Activated CD4-positive, alpha-beta memory T cell treated with anti-CD3 and anti-CD28 coated beads for 36 hours (primary cell): ENCODE measurements around the gene CHRNG. TPM values are rescaled to one million over a fixed set of nuclear protein-coding genes. Genes with fewer than 3 reads are reported as not detected.
"Not testable (repeated sequence)": the region's sequence is repeated elsewhere in the genome, so short reads cannot be mapped to it uniquely, and the experiment has no call there.

Source experiments
- CTCF ChIA-PET: fragments of 350-600 bp; sonication (Branson Sonifier 250); formaldehyde crosslinking; loops from one replicate; lab custom pipeline; 2021; ENCODE audit warnings: antibody characterized with exemption, inconsistent platforms; lab: Charles Lee
- POLR2A ChIA-PET: fragments of 350-600 bp; sonication (Branson Sonifier 250); formaldehyde crosslinking; loops from one replicate; lab custom pipeline; 2021; ENCODE audit warnings: antibody characterized with exemption; lab: Charles Lee
- DNase-seq: peaks from one replicate; pipeline ENCODE4 v3.0.0-alpha.2; 2020
- H3K27ac Mint-ChIP-seq: one replicate; pipeline ENCODE4 v1.8.0; 2021; ENCODE audit warnings: mixed read lengths
- H3K27me3 Mint-ChIP-seq: one replicate; pipeline ENCODE4 v1.8.0; 2021; ENCODE audit warnings: mixed read lengths
- H3K36me3 Mint-ChIP-seq: one replicate; pipeline ENCODE4 v1.8.0; 2021; ENCODE audit warnings: mixed read lengths
- H3K4me1 Mint-ChIP-seq: one replicate; pipeline ENCODE4 v1.8.0; 2021; ENCODE audit warnings: low read depth, mixed read lengths
- H3K4me3 Mint-ChIP-seq: one replicate; pipeline ENCODE4 v1.8.0; 2021; ENCODE audit warnings: mild to moderate bottlenecking, mixed read lengths
- H3K9me3 Mint-ChIP-seq: one replicate; pipeline ENCODE4 v1.8.0; 2021; ENCODE audit warnings: mixed read lengths
- intact Hi-C: fragments of 100-400 bp; cut with micrococcal nuclease; formaldehyde crosslinking; loops from one replicate; pipeline ENCODE4 v1.15.1; 2023
- total RNA-seq, 2 experiments: library from RNA; stranded (reverse); gene quantifications; one replicate each; pipeline ENCODE4 v1.2.3, GENCODE V29; 2021

The CHRNG gene
- total RNA-seq, 2 experiments from 2014 or later: not detected

DNA sequence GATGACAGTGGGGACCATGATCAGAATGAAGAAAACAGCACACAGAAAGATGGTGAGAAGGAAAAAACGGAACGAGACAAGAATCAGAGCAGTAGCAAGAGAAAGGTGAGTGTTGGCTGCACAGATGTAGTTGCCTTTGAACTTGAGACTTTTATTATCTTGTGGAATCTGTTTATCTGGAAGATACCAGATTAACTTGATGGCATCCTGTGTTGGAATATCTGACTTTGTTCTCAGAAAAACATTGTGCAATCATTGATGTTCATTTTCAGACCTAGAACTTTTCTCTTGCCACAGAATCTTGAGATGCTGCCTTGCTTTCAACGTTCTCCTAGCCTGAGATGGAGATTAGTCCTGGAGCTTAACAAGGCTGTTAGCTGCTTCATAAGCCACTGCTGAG is 16.9 kb downstream of the CHRNG start:
- no peak overlapping the region for H3K4me3 Mint-ChIP-seq
- DNase-seq: no peak
- H3K4me1 Mint-ChIP-seq: peaks cover 41% of the 10 kb centered on the region
- peaks cover 29% of the 10 kb centered on the region for H3K36me3 Mint-ChIP-seq
- no peak overlapping the region for H3K27ac Mint-ChIP-seq
- H3K9me3 Mint-ChIP-seq: no peaks in the 10 kb centered on the region
- no peaks in the 10 kb centered on the region for H3K27me3 Mint-ChIP-seq
- CTCF ChIA-PET: no interaction called here
- POLR2A ChIA-PET: no interaction called here
- intact Hi-C loops: loop anchor here (10.0 kb wide), 1 partner anchor 772 kb away; the partner anchor contains the start of genes COPS7B and PDE6D

GRCh38 chr2:232562515-232563151 is 23.1 kb downstream of the CHRNG start:
- no peak overlapping the region for H3K4me3 Mint-ChIP-seq
- H3K4me1 Mint-ChIP-seq: no peaks in the 10 kb centered on the region
- H3K36me3 Mint-ChIP-seq: peaks cover 42% of the 10 kb centered on the region
- intact Hi-C loops: no loop called here
- no peaks in the 10 kb centered on the region for H3K27me3 Mint-ChIP-seq
- H3K9me3 Mint-ChIP-seq: no peaks in the 10 kb centered on the region
- ChIA-PET CTCF (no interaction called here), POLR2A (interaction anchor here (1.1 kb wide), 1 partner anchor 14 kb away, joined by 4 read pairs; no protein-coding TSS in a partner anchor)
- H3K27ac Mint-ChIP-seq: no peak overlapping the region
- no peak for DNase-seq

GRCh38 chr2:232563580-232563979 is 24.1 kb downstream of the CHRNG start:
- H3K27ac Mint-ChIP-seq: no peak overlapping the region
- H3K9me3 Mint-ChIP-seq: no peaks in the 10 kb centered on the region
- ChIA-PET CTCF (no interaction called here), POLR2A (no interaction called here)
- no peaks in the 10 kb centered on the region for H3K27me3 Mint-ChIP-seq
- peaks cover 43% of the 10 kb centered on the region for H3K36me3 Mint-ChIP-seq
- H3K4me3 Mint-ChIP-seq: no peak overlapping the region
- intact Hi-C loops: no loop called here
- H3K4me1 Mint-ChIP-seq: no peaks in the 10 kb centered on the region
- DNase-seq: no peak

DNA sequence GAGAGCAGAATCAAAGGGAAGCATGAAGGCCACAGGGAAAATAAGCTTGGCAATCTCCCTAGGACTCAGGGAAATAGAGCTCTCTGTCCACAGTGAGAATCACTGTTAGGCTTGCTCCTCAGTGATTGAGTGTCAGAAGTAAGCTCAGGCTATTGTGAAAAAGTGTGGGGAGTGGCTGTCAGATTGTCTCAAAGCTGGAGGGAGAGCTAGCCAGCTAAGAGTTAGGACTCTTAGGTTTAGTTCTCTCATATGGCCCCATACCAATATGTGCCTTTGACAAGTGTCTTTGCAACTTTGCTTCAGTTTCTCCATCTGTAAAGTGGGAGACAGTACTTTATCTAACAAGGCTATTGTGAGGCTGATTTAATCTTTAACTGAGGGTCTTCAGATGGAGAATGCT is 28.2 kb downstream of the CHRNG start:
- no peak overlapping the region for H3K27ac Mint-ChIP-seq
- POLR2A ChIA-PET: no interaction called here

GRCh38 chr2:232568161-232568560 is 28.7 kb downstream of the CHRNG start:
- Mint-ChIP-seq H3K4me1 (no peaks in the 10 kb centered on the region), H3K9me3 (no peaks in the 10 kb centered on the region), H3K4me3 (no peak overlapping the region), H3K27ac (no peak overlapping the region), H3K36me3 (peaks cover 44% of the 10 kb centered on the region), H3K27me3 (no peaks in the 10 kb centered on the region)
- intact Hi-C loops: no loop called here
- DNase-seq: no peak
- ChIA-PET CTCF (interaction anchor here (0.6 kb wide), 1 partner anchor 341 kb away, joined by 3 read pairs; no protein-coding TSS in a partner anchor), POLR2A (no interaction called here)

More for the DNA sequence above, 28.2 kb downstream of the CHRNG start:
- H3K36me3 Mint-ChIP-seq: peaks cover 44% of the 10 kb centered on the region
- intact Hi-C loops: no loop called here
- no peaks in the 10 kb centered on the region for H3K4me1 Mint-ChIP-seq
- no peak overlapping the region for H3K4me3 Mint-ChIP-seq
- CTCF ChIA-PET: interaction anchor here (0.6 kb wide), 1 partner anchor 341 kb away, joined by 3 read pairs; no protein-coding TSS in a partner anchor
- H3K27me3 Mint-ChIP-seq: no peaks in the 10 kb centered on the region
- no peak for DNase-seq
- H3K9me3 Mint-ChIP-seq: no peaks in the 10 kb centered on the region

GRCh38 chr2:232569541-232569940 is 30.0 kb downstream of the CHRNG start:
- Mint-ChIP-seq H3K4me3 (no peak overlapping the region), H3K27me3 (no peaks in the 10 kb centered on the region), H3K27ac (no peak overlapping the region), H3K9me3 (no peaks in the 10 kb centered on the region), H3K4me1 (no peaks in the 10 kb centered on the region), H3K36me3 (peaks cover 48% of the 10 kb centered on the region)
- DNase-seq: no peak
- ChIA-PET CTCF (no interaction called here), POLR2A (no interaction called here)
- intact Hi-C loops: no loop called here

GRCh38 chr2:232570481-232570880 is 31.0 kb downstream of the CHRNG start:
- H3K36me3 Mint-ChIP-seq: peaks cover 44% of the 10 kb centered on the region
- POLR2A ChIA-PET: not testable (repeated sequence)

GRCh38 chr2:232571026-232571474 is 31.6 kb downstream of the CHRNG start:
- Mint-ChIP-seq H3K9me3 (no peaks in the 10 kb centered on the region), H3K27me3 (no peaks in the 10 kb centered on the region), H3K4me1 (no peaks in the 10 kb centered on the region), H3K4me3 (no peak overlapping the region), H3K27ac (no peak overlapping the region), H3K36me3 (peaks cover 42% of the 10 kb centered on the region)
- ChIA-PET CTCF (no interaction called here), POLR2A (no interaction called here)
- intact Hi-C loops: no loop called here
- no peak for DNase-seq

More at GRCh38 chr2:232570481-232570880, 31.0 kb downstream of the CHRNG start:
- CTCF ChIA-PET, H3K4me3 Mint-ChIP-seq, H3K9me3 Mint-ChIP-seq, H3K27ac Mint-ChIP-seq, intact Hi-C loops, H3K27me3 Mint-ChIP-seq, DNase-seq, H3K4me1 Mint-ChIP-seq: not testable (repeated sequence)

- POLR2A ChIA-PET: no interaction called here
These were observed 33.5 kb downstream of the CHRNG start for GRCh38 chr2:232573042-232573441.

DNA sequence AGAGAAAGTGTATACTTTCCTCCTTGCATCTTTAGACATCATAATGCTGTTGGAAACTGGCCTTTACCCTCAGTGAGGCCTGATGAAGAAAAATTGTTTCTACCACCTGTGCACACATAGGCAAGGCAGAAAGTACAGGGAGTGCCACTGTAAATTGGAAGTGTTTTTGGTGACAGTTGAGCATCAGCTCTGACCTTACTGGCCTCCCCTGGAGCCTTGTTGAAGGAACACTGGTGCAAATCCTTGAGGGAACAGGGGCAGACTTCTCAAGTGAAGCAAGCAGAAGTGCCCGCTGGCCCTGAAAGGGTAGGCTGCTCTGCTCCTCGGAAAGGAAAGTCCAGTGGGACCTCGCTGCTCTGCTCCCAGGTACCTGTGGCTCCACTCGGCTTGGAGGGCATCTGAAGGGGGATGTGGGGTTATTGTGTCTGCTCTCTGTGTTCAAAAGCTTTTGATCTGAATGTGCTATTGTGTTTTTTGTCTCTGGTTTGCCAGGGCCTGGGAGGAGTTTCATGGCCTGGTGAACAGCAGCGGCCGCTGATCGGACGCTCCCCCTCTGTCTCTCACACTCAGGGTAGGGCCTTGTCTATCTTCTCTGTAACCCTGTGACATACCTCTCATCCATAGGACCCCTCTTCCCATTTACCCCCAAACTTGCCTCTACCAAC is 34.4 kb downstream of the CHRNG start:
- H3K4me1 Mint-ChIP-seq: no peaks in the 10 kb centered on the region
- no peaks in the 10 kb centered on the region for H3K27me3 Mint-ChIP-seq
- H3K27ac Mint-ChIP-seq: no peak overlapping the region
- intact Hi-C loops: no loop called here
- no peaks in the 10 kb centered on the region for H3K9me3 Mint-ChIP-seq
- ChIA-PET POLR2A (no interaction called here), CTCF (no interaction called here)
- H3K36me3 Mint-ChIP-seq: peaks cover 26% of the 10 kb centered on the region
- no peak overlapping the region for H3K4me3 Mint-ChIP-seq
- DNase-seq: no peak

More at GRCh38 chr2:232573042-232573441, 33.5 kb downstream of the CHRNG start:
- H3K4me3 Mint-ChIP-seq: no peak overlapping the region
- H3K27me3 Mint-ChIP-seq: no peaks in the 10 kb centered on the region
- H3K27ac Mint-ChIP-seq: no peak overlapping the region
- intact Hi-C loops: no loop called here
- DNase-seq: no peak
- H3K4me1 Mint-ChIP-seq: no peaks in the 10 kb centered on the region
- peaks cover 30% of the 10 kb centered on the region for H3K36me3 Mint-ChIP-seq
- no peaks in the 10 kb centered on the region for H3K9me3 Mint-ChIP-seq
- CTCF ChIA-PET: interaction anchor here (0.6 to 1.1 kb wide), 2 partner anchors 38 to 94 kb away, joined by 3 read pairs; no protein-coding TSS in a partner anchor

DNA sequence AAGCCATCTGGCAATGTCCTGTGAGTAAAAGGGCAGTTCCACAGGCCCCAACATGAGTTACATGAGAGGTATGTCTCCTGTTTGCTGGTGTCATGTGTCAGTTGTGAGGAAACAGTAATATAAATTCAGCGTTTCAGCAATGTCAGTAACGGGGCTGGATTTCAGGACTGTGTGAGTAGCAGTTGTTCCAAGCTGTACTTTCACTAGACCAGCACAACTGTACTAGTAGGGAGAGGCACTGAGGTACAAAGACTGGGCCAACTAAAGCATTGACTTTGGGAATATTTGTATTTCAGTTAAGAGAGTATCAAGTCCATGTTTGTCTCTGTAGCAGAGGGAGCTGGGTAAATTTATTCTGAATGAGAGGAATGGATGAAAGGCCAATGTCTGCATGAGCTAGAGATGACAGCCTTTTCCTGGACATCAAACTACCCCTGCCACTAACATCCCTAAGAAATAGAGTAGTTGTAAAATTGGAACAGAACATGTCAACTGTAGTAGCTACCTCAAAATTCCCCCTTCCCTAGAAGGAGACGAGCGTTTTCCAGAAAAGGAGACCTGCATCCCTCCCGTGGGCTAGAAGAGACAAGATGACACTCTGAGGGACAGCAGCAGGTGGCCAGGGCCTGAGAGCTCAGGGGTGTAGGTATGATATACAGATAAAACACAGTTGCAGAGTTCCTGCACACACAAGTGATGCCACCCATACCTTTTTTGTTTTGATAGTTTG is 35.3 kb downstream of the CHRNG start:
- CTCF ChIA-PET: no interaction called here

GRCh38 chr2:232575404-232575746 is 35.9 kb downstream of the CHRNG start:
- Mint-ChIP-seq H3K4me3 (no peak overlapping the region), H3K27me3 (no peaks in the 10 kb centered on the region), H3K4me1 (peaks cover 6% of the 10 kb centered on the region), H3K9me3 (no peaks in the 10 kb centered on the region), H3K36me3 (peaks cover 24% of the 10 kb centered on the region), H3K27ac (no peak overlapping the region)
- ChIA-PET CTCF (no interaction called here), POLR2A (no interaction called here)
- intact Hi-C loops: no loop called here
- DNase-seq: no peak

More for the DNA sequence above, 35.3 kb downstream of the CHRNG start:
- peaks cover under 1% of the 10 kb centered on the region for H3K4me1 Mint-ChIP-seq
- intact Hi-C loops: no loop called here
- H3K27ac Mint-ChIP-seq: no peak overlapping the region
- no peaks in the 10 kb centered on the region for H3K9me3 Mint-ChIP-seq
- H3K27me3 Mint-ChIP-seq: no peaks in the 10 kb centered on the region
- no peak for DNase-seq
- H3K36me3 Mint-ChIP-seq: peaks cover 21% of the 10 kb centered on the region
- POLR2A ChIA-PET: no interaction called here
- H3K4me3 Mint-ChIP-seq: no peak overlapping the region
